ENCODE results near the gene MRPS15.
A peak's percentile ranks its signal among the peaks of the same experiment; 100 is the strongest.

The MRPS15 gene

GRCh38 chr1:36456391-36456928, 7.7 kb downstream of the MRPS15 start:
- DNase-seq: no peak

GRCh38 chr1:36455386-36455785, 8.8 kb downstream of the MRPS15 start:
- no peak for DNase-seq

- no peak for DNase-seq
Observed at GRCh38 chr1:36453600-36454388, 10.4 kb downstream of the MRPS15 start.

GRCh38 chr1:36453051-36453450, 11.1 kb downstream of the MRPS15 start:
- DNase-seq: no peak

- no peak for DNase-seq
Observed at GRCh38 chr1:36450919-36451305, 13.3 kb downstream of the MRPS15 start.

GRCh38 chr1:36450270-36450918, 13.8 kb downstream of the MRPS15 start, which contains the start of gene OSCP1:
OSCP1 (minus strand) TSS chr1:36450451; CDS start chr1:36450369, 82 bp downstream.
- peak; percentile 92 to 94 for DNase-seq

- DNase-seq: no peak
Observed at GRCh38 chr1:36448530-36449056, 15.6 kb downstream of the MRPS15 start.

GRCh38 chr1:36447450-36447849, 16.7 kb downstream of the MRPS15 start:
- DNase-seq: no peak

GRCh38 chr1:36446746-36447145, 17.4 kb downstream of the MRPS15 start:
- no peak for DNase-seq

- peak in 1 of 2 experiments; percentile 16 for DNase-seq
Observed at GRCh38 chr1:36446271-36446670, 17.9 kb downstream of the MRPS15 start.

- DNase-seq: no peak
Observed at GRCh38 chr1:36443297-36443696, 20.9 kb downstream of the MRPS15 start.

- no peak for DNase-seq
Observed at GRCh38 chr1:36442337-36442736, 21.8 kb downstream of the MRPS15 start.

GRCh38 chr1:36440646-36441045, 23.5 kb downstream of the MRPS15 start:
- no peak for DNase-seq

GRCh38 chr1:36440044-36440443, 24.1 kb downstream of the MRPS15 start:
- no peak for DNase-seq

GRCh38 chr1:36438715-36439114, 25.5 kb downstream of the MRPS15 start:
- no peak for DNase-seq

- DNase-seq: no peak
Observed at GRCh38 chr1:36436821-36437220, 27.4 kb downstream of the MRPS15 start.

GRCh38 chr1:36433102-36433501, 31.1 kb downstream of the MRPS15 start:
- DNase-seq: no peak

- DNase-seq: no peak
Observed at GRCh38 chr1:36432616-36433015, 31.6 kb downstream of the MRPS15 start.

GRCh38 chr1:36425791-36426190, 38.4 kb downstream of the MRPS15 start:
- DNase-seq: no peak

GRCh38 chr1:36421649-36422048, 42.5 kb downstream of the MRPS15 start:
- no peak for DNase-seq

- DNase-seq: peak; percentile 28
Observed at GRCh38 chr1:36420836-36421317, 43.3 kb downstream of the MRPS15 start.

GRCh38 chr1:36420409-36420808, 43.8 kb downstream of the MRPS15 start:
- DNase-seq: no peak

- DNase-seq: no peak
Observed at GRCh38 chr1:36419569-36419968, 44.6 kb downstream of the MRPS15 start.

GRCh38 chr1:36419140-36419539, 45.0 kb downstream of the MRPS15 start:
- DNase-seq: no peak

All from SHP77 (cell line).